HCT116 (cell line): Measurements from ENCODE around the gene RAB40C.

ENCODE experiments used
- ATF3 ChIP-seq: IDR thresholded peaks from 2 replicates; pipeline ENCODE4 v1.6.1; 2012
- CBX3 ChIP-seq: IDR thresholded peaks from 2 replicates; pipeline ENCODE4 v1.6.1; 2012; ENCODE audit warnings: low read depth
- CTCF ChIP-seq, 3 experiments: fragments of 200-600 bp in 1 of 3; sonication (generic) in 1 of 3; IDR thresholded peaks in 2 of 3; conservative IDR thresholded peaks in 1 of 3; 2 replicates each; pipeline ENCODE4 v1.5.1; 2012 to 2017; ENCODE audit warnings: low read depth in 2 of 3, low read length in 2 of 3, antibody characterized with exemption in 1 of 3, borderline replicate concordance in 1 of 3, control low read depth in 1 of 3, mild to moderate bottlenecking in 1 of 3, mixed read lengths in 1 of 3, mixed run types in 1 of 3, moderate library complexity in 1 of 3; ENCODE audit not compliant: insufficient read depth in 1 of 3
- EZH2 ChIP-seq: fragments of 200-600 bp; sonication (generic); IDR thresholded peaks from 2 replicates; pipeline ENCODE4 v1.6.1; 2017; ENCODE audit warnings: antibody characterized with exemption, mixed run types
- EZH2phosphoT487 ChIP-seq: fragments of 200-600 bp; IDR thresholded peaks from 2 replicates; pipeline ENCODE4 v1.6.1; 2018; ENCODE audit warnings: antibody characterized with exemption, borderline replicate concordance
- JUND ChIP-seq: IDR thresholded peaks from 2 replicates; pipeline ENCODE4 v1.6.1; 2012
- POLR2A ChIP-seq: IDR thresholded peaks from 2 replicates; pipeline ENCODE4 v1.7.0; 2011; ENCODE audit warnings: borderline replicate concordance; ENCODE audit not compliant: insufficient read depth, insufficient read length; ENCODE audit errors: extremely low read depth
- POLR2AphosphoS5 ChIP-seq: IDR thresholded peaks from 2 replicates; pipeline ENCODE4 v1.6.1; 2011; ENCODE audit warnings: mild to moderate bottlenecking, low read depth, low read length, moderate library complexity
- RAD21 ChIP-seq: IDR thresholded peaks from 2 replicates; pipeline ENCODE4 v1.6.1; 2012; ENCODE audit warnings: low read depth, mild to moderate bottlenecking
- SIN3A ChIP-seq: IDR thresholded peaks from 2 replicates; pipeline ENCODE4 v1.6.1; 2012; ENCODE audit warnings: low read depth
- SRF ChIP-seq: IDR thresholded peaks from 2 replicates; pipeline ENCODE4 v1.6.1; 2012; ENCODE audit warnings: low read depth
- TCF7L2 ChIP-seq: IDR thresholded peaks from 2 replicates; pipeline ENCODE4 v1.7.0; 2011; ENCODE audit warnings: borderline replicate concordance, inconsistent platforms; ENCODE audit not compliant: insufficient read depth, insufficient read length; ENCODE audit errors: extremely low read depth

- TF ChIP-seq EZH2: no peak
- TF ChIP-seq CBX3: no peak
- no peak for TF ChIP-seq CTCF (IDR thresholded peaks at IDR 0.05 in 2 of 3, conservative IDR thresholded peaks at IDR 0.05 in 1 of 3; ENCODE audit: borderline replicate concordance in 1 of 3, insufficient read depth in 1 of 3, low read depth in 2 of 3, low read length in 2 of 3)
- TF ChIP-seq ATF3: no peak
- TF ChIP-seq SIN3A: no peak
- no peak for TF ChIP-seq RAD21
- TF ChIP-seq SRF: no peak
- no peak for TF ChIP-seq EZH2phosphoT487
- TF ChIP-seq POLR2A: no peak
- TF ChIP-seq JUND: no peak
- no peak for TF ChIP-seq TCF7L2
- TF ChIP-seq POLR2AphosphoS5: no peak
These were observed 42.0 kb downstream of the RAB40C start for GRCh38 chr16:631808-632358.
